Mammary microvascular endothelial cell (primary cell): Measurements from ENCODE around the gene PRRG4. TPM values are rescaled to one million over a fixed set of nuclear protein-coding genes. Genes with fewer than 3 reads are reported as not detected.

ENCODE experiments used
- total RNA-seq: library from RNA; depleted of rRNA; stranded (reverse); fragments of >200 nt; gene quantifications from 2 replicates; pipeline ENCODE4 v1.2.3, GENCODE V29; 2015

The PRRG4 gene
- 0.67 and 0.69 TPM in 2 replicates for total RNA-seq

DNA sequence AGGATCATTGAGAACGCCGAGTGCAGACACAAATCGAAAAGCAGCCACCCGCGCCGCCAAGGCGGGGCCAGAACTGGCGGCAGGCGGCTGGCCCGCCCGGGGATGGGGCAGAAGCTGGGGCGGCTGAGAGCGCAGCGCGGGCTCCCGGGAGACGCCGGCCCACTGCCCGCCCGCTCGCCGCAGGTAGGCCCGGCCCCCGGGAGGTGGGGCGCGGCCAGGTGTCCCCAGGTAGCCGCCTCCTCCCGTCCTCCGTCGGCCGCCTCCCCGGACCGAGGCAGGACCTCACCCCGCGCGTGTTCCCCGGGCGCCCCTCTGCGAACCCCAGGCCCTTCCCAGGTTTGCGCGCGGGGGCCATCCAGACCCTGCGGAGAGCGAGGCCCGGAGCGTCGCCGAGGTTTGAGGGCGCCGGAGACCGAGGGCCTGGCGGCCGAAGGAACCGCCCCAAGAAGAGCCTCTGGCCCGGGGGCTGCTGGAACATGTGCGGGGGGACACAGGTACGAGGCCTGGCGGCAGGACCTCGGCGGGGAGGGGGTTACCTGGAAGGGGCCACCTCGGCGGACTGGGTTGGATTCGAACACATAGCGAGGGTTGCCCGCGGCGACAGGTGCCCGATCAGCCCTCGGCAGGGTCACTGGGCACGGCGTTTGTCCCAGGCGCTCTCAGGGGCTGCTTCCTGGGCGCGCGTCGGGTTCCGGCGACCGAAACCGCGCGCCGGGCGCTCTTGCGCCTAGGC, at the start of gene PRRG4:
PRRG4 (plus strand) TSS at position 248 of the 733 bp plus-strand sequence. CDS start 603 bp downstream, outside the sequence.

DNA sequence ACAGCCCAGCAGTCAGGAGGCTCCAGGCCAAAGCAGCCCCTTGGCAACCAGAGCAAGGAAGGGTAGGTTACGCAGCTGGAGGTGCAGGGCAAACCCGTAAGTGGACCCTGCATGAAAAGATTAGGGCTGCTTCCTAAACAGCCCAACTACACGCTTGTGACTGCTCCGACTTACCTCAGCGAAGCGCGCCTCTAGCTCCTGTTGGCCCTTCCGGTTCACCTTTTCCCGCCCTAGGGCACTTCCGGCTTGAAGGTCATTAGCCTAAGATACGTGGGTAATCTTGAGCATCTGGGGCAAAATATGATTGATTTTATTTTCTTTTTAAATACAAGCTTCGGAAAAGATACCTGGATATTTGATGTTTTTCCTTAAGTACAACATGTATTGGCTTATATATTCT, 35.3 kb upstream of the PRRG4 start, which contains the start of gene CCDC73:
CCDC73 (minus strand) TSS at position 224 of the 400 bp plus-strand sequence. CDS start 34,419 bp downstream, outside the sequence.

DNA sequence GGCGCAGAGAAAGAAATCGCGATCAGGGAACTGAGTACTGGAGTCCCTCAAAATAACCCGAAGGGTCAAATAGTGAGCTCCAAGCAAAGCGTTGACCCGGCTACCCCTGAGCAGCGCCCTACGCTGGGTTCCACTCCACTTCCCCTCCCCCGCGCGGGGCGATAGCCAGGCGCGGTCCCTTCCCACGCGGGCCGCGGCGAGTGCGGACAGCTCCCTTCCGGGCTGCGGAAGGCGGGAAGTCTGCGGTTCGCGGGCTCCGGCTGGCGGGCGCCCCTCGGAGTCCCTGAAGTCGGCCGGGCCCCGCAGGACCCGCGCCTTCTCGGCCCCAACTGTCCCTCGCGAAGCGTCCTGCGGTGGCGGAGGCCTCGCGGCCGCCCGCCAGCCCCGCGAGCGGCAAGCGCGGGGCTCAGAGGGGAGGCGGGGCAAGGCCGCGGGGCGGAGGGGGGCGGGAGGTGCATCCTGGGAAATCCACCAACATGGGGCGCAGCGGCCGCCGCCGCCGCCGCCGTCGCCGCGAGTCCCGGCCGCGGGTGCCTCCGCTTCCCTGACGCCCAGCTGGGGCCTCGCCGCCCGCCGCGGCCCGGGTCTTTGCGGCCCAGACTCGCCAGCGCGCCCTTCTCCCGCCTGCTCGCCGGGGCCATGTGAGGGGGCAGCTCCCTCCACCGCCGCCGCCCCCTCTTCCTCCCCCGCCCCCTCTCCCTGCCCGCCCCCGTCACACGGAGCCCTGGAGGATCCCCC, 62.8 kb downstream of the PRRG4 start, which contains the start of gene QSER1:
QSER1 (plus strand) TSS at position 457 of the 738 bp plus-strand sequence. CDS start 315 bp downstream, outside the sequence.

Other genes starting within 250 kb of the PRRG4 start
- gene EIF3M, start 246.1 kb upstream of the PRRG4 start, total RNA-seq: 461 and 480 TPM in 2 replicates
- not detected in 2 replicates for gene CCDC73, start 35.3 kb upstream of the PRRG4 start, total RNA-seq
- 12.8 and 13.4 TPM in 2 replicates for gene QSER1, start 62.9 kb downstream of the PRRG4 start, total RNA-seq
- 0.39 TPM in 1 of 2 replicates, not detected in the other for gene DEPDC7, start 186.0 kb downstream of the PRRG4 start, total RNA-seq
- 14.9 and 26.2 TPM in 2 replicates for gene TCP11L1, start 209.6 kb downstream of the PRRG4 start, total RNA-seq